Thoracic aorta (tissue), 2 donors: ENCODE data around the gene GABRB3. TPM values are rescaled to one million over a fixed set of nuclear protein-coding genes. Genes with fewer than 3 reads are reported as not detected.
A peak's percentile ranks its signal among the peaks of the same experiment; 100 is the strongest.

Experiments used
- ATAC-seq: fragments of 150-250 bp; one replicate; pipeline ENCODE4 v1.8.0; 2017; ENCODE audit warnings: low read depth; ENCODE audit not compliant: insufficient number of reproducible peaks, low FRiP score
- DNase-seq: peaks from one replicate; pipeline ENCODE4 v3.0.0-alpha.2; 2020; ENCODE audit warnings: low spot score
- H3K27ac ChIP-seq, 2 donors: fragments of 200-600 bp; sonication (generic); 1 replicate in 1 of 2; 2 replicates in 1 of 2; pipeline ENCODE4 v1.5.1; 2016; ENCODE audit warnings: mild to moderate bottlenecking in 2 of 2, moderate library complexity in 2 of 2
- H3K27me3 ChIP-seq: fragments of 200-600 bp; sonication (generic); replicated peaks from 2 replicates; pipeline ENCODE4 v1.6.0; 2016; ENCODE audit warnings: mild to moderate bottlenecking; ENCODE audit not compliant: insufficient read depth
- H3K36me3 ChIP-seq: fragments of 200-600 bp; sonication (generic); one replicate; pipeline ENCODE4 v1.5.1; 2016
- H3K4me1 ChIP-seq, 2 donors: fragments of 200-600 bp; sonication (generic); 1 replicate in 1 of 2; 2 replicates in 1 of 2; pipeline versions ENCODE4 v1.5.1 to v1.6.0; 2016; ENCODE audit warnings: low read depth in 2 of 2, mild to moderate bottlenecking in 1 of 2; ENCODE audit not compliant: control insufficient read depth in 1 of 2
- H3K4me3 ChIP-seq: fragments of 200-600 bp; sonication (generic); 2 replicates; pipeline ENCODE4 v1.5.1; 2016; ENCODE audit warnings: mild to moderate bottlenecking
- H3K9me3 ChIP-seq: fragments of 200-600 bp; sonication (generic); 2 replicates; pipeline ENCODE4 v1.5.1; 2016
- total RNA-seq, 2 donors: library from RNA; depleted of rRNA; stranded (reverse); fragments of >200 nt; gene quantifications; one replicate each; pipeline versions ENCODE4 v1.1.0 to v1.2.3, GENCODE V29; 2016
- TF ChIP-seq, protein P1 (sequence below): fragments of 200-600 bp; sonication (generic); IDR thresholded peaks from one replicate; pipeline ENCODE4 v1.5.1; 2019; ENCODE audit warnings: antibody characterized with exemption

GABRB3 gene
- total RNA-seq, 2 donors from 2014 or later, result 0.54 to 2.0 TPM

DNA sequence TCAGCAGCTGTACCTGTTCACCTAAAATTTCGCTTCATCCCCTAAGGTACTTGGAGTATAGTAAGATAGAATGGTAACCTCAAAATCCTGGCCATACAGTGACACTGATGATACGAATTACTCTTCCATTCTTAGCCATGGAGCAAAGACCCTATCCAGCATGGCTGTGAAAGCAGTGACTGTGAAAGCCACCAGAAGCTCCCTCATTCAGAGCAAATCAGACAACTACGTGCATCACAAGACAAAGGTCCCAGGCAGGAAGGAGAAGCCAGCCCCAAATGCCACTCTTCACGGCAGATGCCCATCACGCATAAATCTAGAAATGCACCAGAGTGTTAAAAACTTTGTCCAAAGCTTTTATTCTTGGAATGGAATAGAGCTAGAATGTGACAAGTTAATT is 99.4 kb downstream of the GABRB3 start:
- DNase-seq (no peak), ATAC-seq (no peak)
- Histone ChIP-seq H3K27me3 (no peaks in the 10 kb centered on the region), H3K4me1 (no peaks in the 10 kb centered on the region), H3K9me3 (no peaks in the 10 kb centered on the region), H3K4me3 (no peak overlapping the region), H3K36me3 (no peaks in the 10 kb centered on the region), H3K27ac (no peak overlapping the region)
- TF ChIP-seq, protein P1, sequence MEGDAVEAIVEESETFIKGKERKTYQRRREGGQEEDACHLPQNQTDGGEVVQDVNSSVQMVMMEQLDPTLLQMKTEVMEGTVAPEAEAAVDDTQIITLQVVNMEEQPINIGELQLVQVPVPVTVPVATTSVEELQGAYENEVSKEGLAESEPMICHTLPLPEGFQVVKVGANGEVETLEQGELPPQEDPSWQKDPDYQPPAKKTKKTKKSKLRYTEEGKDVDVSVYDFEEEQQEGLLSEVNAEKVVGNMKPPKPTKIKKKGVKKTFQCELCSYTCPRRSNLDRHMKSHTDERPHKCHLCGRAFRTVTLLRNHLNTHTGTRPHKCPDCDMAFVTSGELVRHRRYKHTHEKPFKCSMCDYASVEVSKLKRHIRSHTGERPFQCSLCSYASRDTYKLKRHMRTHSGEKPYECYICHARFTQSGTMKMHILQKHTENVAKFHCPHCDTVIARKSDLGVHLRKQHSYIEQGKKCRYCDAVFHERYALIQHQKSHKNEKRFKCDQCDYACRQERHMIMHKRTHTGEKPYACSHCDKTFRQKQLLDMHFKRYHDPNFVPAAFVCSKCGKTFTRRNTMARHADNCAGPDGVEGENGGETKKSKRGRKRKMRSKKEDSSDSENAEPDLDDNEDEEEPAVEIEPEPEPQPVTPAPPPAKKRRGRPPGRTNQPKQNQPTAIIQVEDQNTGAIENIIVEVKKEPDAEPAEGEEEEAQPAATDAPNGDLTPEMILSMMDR, result no peak

DNA sequence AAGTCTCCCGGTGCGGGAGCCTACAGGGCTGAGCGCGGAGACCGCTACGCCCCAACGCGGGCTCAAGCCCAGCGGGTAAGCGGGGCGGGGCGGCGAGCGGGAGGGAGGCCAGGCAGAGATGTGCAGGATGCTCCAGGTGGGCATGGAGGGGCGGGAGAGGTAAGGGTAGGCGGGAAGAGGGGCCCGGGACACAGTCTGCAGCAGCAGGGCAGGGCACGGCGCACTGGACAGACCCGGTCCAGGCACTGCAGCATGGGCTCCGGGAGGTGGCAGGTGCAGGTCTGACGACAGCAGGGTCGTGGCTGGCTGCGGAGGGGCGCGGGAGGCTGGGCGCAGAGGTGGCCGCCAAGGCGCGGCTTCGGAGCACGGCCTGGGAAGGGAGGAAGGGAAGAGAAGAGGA is 102.8 kb downstream of the GABRB3 start:
- no peaks in the 10 kb centered on the region for H3K9me3 ChIP-seq
- DNase-seq, result no peak
- no peaks in the 10 kb centered on the region for H3K36me3 ChIP-seq
- H3K4me1 ChIP-seq, result no peaks in the 10 kb centered on the region
- no peak for ATAC-seq
- no peak overlapping the region for H3K4me3 ChIP-seq
- TF ChIP-seq, protein P1, result no peak
- H3K27me3 ChIP-seq, result no peaks in the 10 kb centered on the region
- no peak overlapping the region for H3K27ac ChIP-seq

DNA sequence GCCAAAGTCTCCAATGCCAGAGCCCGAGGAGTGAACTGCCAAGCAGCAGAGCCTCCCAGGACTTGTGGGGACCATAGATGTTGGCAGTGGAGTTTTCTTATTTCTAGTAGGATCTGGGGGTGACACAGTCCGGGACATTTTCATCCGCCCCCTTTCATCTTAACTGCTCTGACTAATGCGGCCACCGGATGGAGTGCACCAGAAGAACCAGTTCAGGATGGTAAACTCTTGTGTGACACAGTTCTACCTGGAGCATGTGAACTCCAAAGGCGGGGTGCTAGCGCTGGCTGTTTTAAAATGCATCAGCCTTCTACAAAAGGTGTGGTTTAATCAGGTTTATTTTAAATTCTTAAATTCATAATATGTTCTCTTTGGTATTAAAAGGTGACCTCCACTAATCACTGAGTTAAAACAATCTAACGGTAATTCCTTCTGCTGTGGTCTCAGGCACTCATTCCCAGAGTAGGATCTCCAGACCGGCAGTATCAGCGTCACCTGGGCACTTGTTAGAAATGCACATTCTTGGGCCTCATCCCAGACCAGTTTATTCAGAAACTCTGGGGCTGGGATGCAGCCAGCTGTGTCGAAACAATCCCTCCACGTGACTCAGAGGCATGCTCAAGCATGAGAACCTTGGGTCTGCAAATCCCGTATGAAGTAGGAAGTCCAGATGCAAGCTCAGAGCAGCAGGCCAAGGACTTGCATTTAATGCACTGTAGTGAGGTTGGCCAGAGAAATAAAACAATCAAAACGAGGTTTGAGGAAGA is 105.5 kb downstream of the GABRB3 start:
- ATAC-seq, result no peak

DNA sequence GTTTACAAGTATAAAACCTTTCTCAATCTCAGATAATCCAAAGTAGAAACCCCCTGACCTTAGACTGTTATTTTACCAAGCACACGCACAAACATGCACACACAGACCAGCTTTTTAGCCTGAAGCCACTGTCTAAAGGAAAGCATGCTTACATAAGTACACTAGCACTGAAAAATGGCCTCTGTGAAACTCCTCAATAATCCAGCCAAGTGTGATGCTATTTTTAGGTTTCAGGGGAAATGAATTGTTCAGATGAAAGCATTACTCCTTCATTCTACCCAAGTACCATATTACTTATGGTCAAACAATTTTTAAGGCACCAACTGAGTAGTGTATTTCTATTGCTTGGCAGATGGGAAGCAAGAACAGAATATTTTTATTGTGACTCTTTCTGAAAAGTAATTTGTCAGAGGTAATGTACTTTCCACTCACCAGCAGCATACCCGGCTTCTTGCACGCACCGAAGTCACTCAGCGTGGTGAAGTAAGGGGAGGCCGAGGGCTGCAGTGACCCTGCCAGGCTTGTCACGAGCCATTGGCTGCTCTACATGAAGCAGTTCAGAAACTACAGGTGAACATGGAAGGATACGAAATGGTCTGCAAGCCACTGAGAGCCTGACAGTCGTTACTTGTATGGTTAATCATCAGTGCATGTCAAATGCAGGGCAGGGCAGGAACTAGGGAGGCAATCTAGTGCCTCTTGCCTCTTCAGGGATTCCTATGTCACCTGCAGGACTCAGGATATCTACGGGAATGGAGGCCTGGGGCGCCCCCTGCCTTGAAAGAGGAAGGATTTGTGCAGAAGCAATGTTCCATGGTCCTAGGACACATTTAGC is 106.7 kb downstream of the GABRB3 start:
- Histone ChIP-seq H3K4me1 (no peaks in the 10 kb centered on the region), H3K4me3 (no peak overlapping the region), H3K27ac (no peak overlapping the region), H3K36me3 (no peaks in the 10 kb centered on the region), H3K9me3 (no peaks in the 10 kb centered on the region), H3K27me3 (no peaks in the 10 kb centered on the region)
- DNase-seq, result no peak
- ATAC-seq, result peak; percentile 12
- TF ChIP-seq, protein P1, result no peak

More for the DNA sequence above, 105.5 kb downstream of the GABRB3 start:
- DNase-seq, result no peak
- H3K9me3 ChIP-seq, result no peaks in the 10 kb centered on the region
- no peak overlapping the region for H3K27ac ChIP-seq
- H3K27me3 ChIP-seq, result no peaks in the 10 kb centered on the region
- TF ChIP-seq, protein P1, result no peak
- no peak overlapping the region for H3K4me3 ChIP-seq
- H3K4me1 ChIP-seq, result no peaks in the 10 kb centered on the region
- H3K36me3 ChIP-seq, result no peaks in the 10 kb centered on the region

DNA sequence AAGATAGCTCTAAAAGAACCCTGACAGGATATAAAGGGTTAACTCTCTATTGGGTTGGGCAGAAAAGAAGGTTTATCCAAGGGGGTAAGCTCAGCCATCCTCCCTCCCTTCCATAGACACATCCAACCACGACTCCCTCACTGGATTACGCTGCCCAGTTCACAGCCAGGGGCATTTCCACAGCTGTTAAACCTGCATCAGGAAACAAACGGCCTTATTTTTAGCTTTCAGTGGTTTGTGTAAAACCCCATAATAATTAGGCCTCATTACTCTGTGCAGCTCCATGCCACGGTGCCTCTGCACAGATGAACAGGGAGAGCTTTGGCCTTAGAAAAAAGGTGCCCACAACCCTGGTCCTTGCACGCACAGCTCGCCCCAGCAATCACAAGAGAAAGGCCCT is 110.6 kb downstream of the GABRB3 start:
- Histone ChIP-seq H3K4me1 (no peaks in the 10 kb centered on the region), H3K36me3 (no peaks in the 10 kb centered on the region), H3K27ac (no peak overlapping the region), H3K27me3 (no peaks in the 10 kb centered on the region), H3K4me3 (no peak overlapping the region), H3K9me3 (no peaks in the 10 kb centered on the region)
- ATAC-seq, result no peak
- TF ChIP-seq, protein P1, result no peak
- DNase-seq, result no peak
